Psoas muscle (tissue), 8 donors: ENCODE results near the gene LAS1L. TPM values are rescaled to one million over a fixed set of nuclear protein-coding genes. Genes with fewer than 3 reads are reported as not detected.
"Not testable (repeated sequence)": the region's sequence is repeated elsewhere in the genome, so short reads cannot be mapped to it uniquely, and the experiment has no call there.

Experiments
- ATAC-seq, 4 donors: fragments of 200-7000 bp; cut with Tn5 transposase; one replicate each; pipeline ENCODE4 v1.9.1; 2020; ENCODE audit warnings: moderate library complexity in 3 of 4, mild to moderate bottlenecking in 2 of 4
- DNase-seq, 2 donors: peaks; one replicate each; pipeline ENCODE4 v3.0.0-alpha.2; 2020
- H3K27ac ChIP-seq: fragments of 200-600 bp; one replicate; pipeline ENCODE4 v1.8.0; 2022
- H3K27me3 ChIP-seq, 3 donors: fragments of 200-600 bp in 1 of 3; one replicate each; pipeline versions ENCODE4 v1.6.1 to v1.8.0; 2013 to 2022; ENCODE audit warnings: low read length in 2 of 3, mild to moderate bottlenecking in 2 of 3, moderate library complexity in 1 of 3; ENCODE audit not compliant: insufficient read depth in 3 of 3
- H3K36me3 ChIP-seq, 2 donors: fragments of 200-600 bp in 1 of 2; one replicate each; pipeline versions ENCODE4 v1.6.1 to v1.8.0; 2013 to 2022; ENCODE audit warnings: low read depth in 1 of 2, mild to moderate bottlenecking in 1 of 2, moderate library complexity in 1 of 2; ENCODE audit not compliant: insufficient read depth in 1 of 2
- H3K4me1 ChIP-seq: fragments of 200-600 bp; one replicate; pipeline ENCODE4 v1.8.0; 2022
- H3K4me3 ChIP-seq: fragments of 200-600 bp; one replicate; pipeline ENCODE4 v1.8.0; 2022; ENCODE audit warnings: mild to moderate bottlenecking
- H3K9me3 ChIP-seq: fragments of 200-600 bp; one replicate; pipeline ENCODE4 v1.8.0; 2022
- CTCF ChIP-seq: fragments of 200-600 bp; IDR thresholded peaks from one replicate; pipeline ENCODE4 v1.8.0; 2022; ENCODE audit warnings: antibody characterized with exemption
- WGBS, 3 donors: extraction: QIAGEN DNeasy Blood & Tissue Kit; methylation state at CpG; one replicate each; pipeline versions ENCODE4 v1.1.6 to v1.1.7; 2013; 5-methylcytosine and 5-hydroxymethylcytosine counted together
- intact Hi-C, 2 donors: fragments of 100-400 bp; cut with DNase I; formaldehyde crosslinking; loops; one replicate each; pipeline versions ENCODE4 v1.11.0 to v1.14.2; 2022
- polyA plus RNA-seq, 3 donors: library from polyadenylated mRNA; stranded (reverse); fragments of 200-250 nt; gene quantifications; one replicate each; pipeline ENCODE4 v1.2.3, GENCODE V29; 2013
- total RNA-seq, 4 donors: library from RNA; stranded (reverse); fragmentation: NEBNext Ultra II Directional in 2 of 4; extraction: Animal tissue kit (Norgen Biotek cat#: 25700) in 2 of 4; gene quantifications; one replicate each; pipeline versions ENCODE4 v1.2.1 to v1.2.4, GENCODE V29; 2021 to 2023
- donor health status: healthy with polysubstance abuse.
- donor health status: DM: no; HTN: no; CAD: no; lungs with moderate emphysema.
- donor health status: Bipolar disorder and iron deficiency.
- donor health status: healthy.
- donor health status: DM: yes; HTN: yes; CAD: no.
- donor health status: DM: no; HTN: no; CAD: no.
- donor health status: DM: no; HTN: no; CAD: no.
- donor health status: DM: yes; HTN: yes; CAD: no.

Gene LAS1L
- total and polyA plus RNA-seq, 7 donors, result 7.9 to 23.5 (median 13.9) TPM

- Histone ChIP-seq H3K4me1 (no peaks in the 10 kb centered on the region), H3K4me3 (no peak overlapping the region), H3K27ac (no peak overlapping the region), H3K9me3 (no peaks in the 10 kb centered on the region), H3K36me3 (peaks cover 5 to 71% of the 10 kb centered on the region in 2 donors), H3K27me3 (peaks cover 0 to 3% (median 0%) of the 10 kb centered on the region in 3 donors)
- 77 to 98% (median 88%) methylated on average over 6 to 9 of the region's 9 CpGs for WGBS, 3 donors
- intact Hi-C loops, result no loop called here
- DNase-seq (no peak), ATAC-seq (no peak)
- TF ChIP-seq CTCF, result no peak
These were observed 10.4 kb downstream of the LAS1L start for GRCh38 chrX:65524139-65524538.

GRCh38 chrX:65522739-65523372 is 11.7 kb downstream of the LAS1L start:
- Histone ChIP-seq H3K27ac (no peak overlapping the region), H3K4me1 (no peaks in the 10 kb centered on the region), H3K9me3 (no peaks in the 10 kb centered on the region), H3K27me3 (peaks cover 0 to 3% (median 0%) of the 10 kb centered on the region in 3 donors), H3K36me3 (peaks cover 5 to 68% of the 10 kb centered on the region in 2 donors), H3K4me3 (no peak overlapping the region)
- WGBS, 3 donors, result 74 to 94% (median 83%) methylated on average over 3 of the region's 3 CpGs
- no peak for TF ChIP-seq CTCF
- intact Hi-C loops, result no loop called here
- no peak for DNase-seq
- peak in 2 of 4 donors; percentile 47 to 64 for ATAC-seq

GRCh38 chrX:65519530-65519929 is 15.1 kb downstream of the LAS1L start:
- H3K9me3 ChIP-seq, H3K27me3 ChIP-seq, ATAC-seq, H3K4me3 ChIP-seq, intact Hi-C loops, H3K27ac ChIP-seq, DNase-seq, H3K4me1 ChIP-seq: not testable (repeated sequence)
- H3K36me3 ChIP-seq, result peaks cover 8 to 39% of the 10 kb centered on the region in 2 donors
- WGBS, 3 donors, result 72 to 93% (median 75%) methylated on average over 3 to 4 of the region's 6 CpGs

- intact Hi-C loops, H3K4me1 ChIP-seq, H3K27ac ChIP-seq, DNase-seq, H3K9me3 ChIP-seq, ATAC-seq, H3K27me3 ChIP-seq, H3K4me3 ChIP-seq: not testable (repeated sequence)
- 60 to 78% (median 76%) methylated on average over 4 of the region's 9 CpGs for WGBS, 3 donors
- peaks cover 8 to 34% of the 10 kb centered on the region in 2 donors for H3K36me3 ChIP-seq
These were observed 15.6 kb downstream of the LAS1L start for GRCh38 chrX:65518980-65519379.

GRCh38 chrX:65517923-65518322 is 16.7 kb downstream of the LAS1L start:
- TF ChIP-seq CTCF, result no peak
- H3K36me3 ChIP-seq, result peaks cover 6 to 33% of the 10 kb centered on the region in 2 donors
- no peak for ATAC-seq

GRCh38 chrX:65516756-65517155 is 17.8 kb downstream of the LAS1L start:
- Histone ChIP-seq H3K9me3 (no peaks in the 10 kb centered on the region), H3K36me3 (peaks cover 6 to 31% of the 10 kb centered on the region in 2 donors), H3K4me3 (no peak overlapping the region), H3K27me3 (peaks cover 0 to 3% (median 0%) of the 10 kb centered on the region in 3 donors), H3K4me1 (no peaks in the 10 kb centered on the region), H3K27ac (no peak overlapping the region)
- DNase-seq, result no peak
- no peak for TF ChIP-seq CTCF
- ATAC-seq, result no peak
- WGBS, 3 donors, result 67 to 76% (median 72%) methylated on average over 2 to 3 of the region's 3 CpGs
- intact Hi-C loops, result no loop called here

More at GRCh38 chrX:65517923-65518322, 16.7 kb downstream of the LAS1L start:
- DNase-seq, result no peak
- WGBS, 3 donors, result 77 to 95% (median 90%) methylated on average over 3 of the region's 3 CpGs
- Histone ChIP-seq H3K9me3 (no peaks in the 10 kb centered on the region), H3K4me1 (no peaks in the 10 kb centered on the region), H3K27me3 (peaks cover 0 to 3% (median 0%) of the 10 kb centered on the region in 3 donors), H3K27ac (no peak overlapping the region), H3K4me3 (no peak overlapping the region)
- intact Hi-C loops, result no loop called here
